HG03025 (cell line): ENCODE data around the gene POP4.
A peak's percentile ranks its signal among the peaks of the same experiment; 100 is the strongest.
"Not testable (repeated sequence)": the region's sequence is repeated elsewhere in the genome, so short reads cannot be mapped to it uniquely, and the experiment has no call there.

Source experiments
- ATAC-seq: cut with Tn5 transposase; IDR thresholded peaks from one replicate; pipeline ENCODE4 v1.9.1; 2021; ENCODE audit warnings: mild to moderate bottlenecking, moderate library complexity; ENCODE audit not compliant: unreplicated experiment, low FRiP score

The POP4 gene

DNA sequence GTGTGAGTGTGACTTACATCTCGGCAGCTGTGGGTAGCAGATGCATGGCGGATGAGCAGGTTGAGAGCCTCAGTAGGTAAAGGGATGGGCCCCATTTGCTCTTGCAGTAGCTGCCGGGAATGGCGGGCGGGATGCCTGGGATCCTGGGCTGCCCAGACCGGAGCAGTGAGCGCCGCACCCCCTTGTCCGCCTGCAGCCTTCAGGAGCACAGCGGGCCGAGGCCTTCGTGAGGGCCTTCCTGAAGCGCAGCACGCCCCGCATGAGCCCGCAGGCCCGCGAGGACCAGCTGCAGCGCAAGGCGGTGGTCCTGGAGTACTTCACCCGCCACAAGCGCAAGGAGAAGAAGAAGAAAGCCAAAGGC is 4.1 kb downstream of the POP4 start:
- no peak for ATAC-seq

DNA sequence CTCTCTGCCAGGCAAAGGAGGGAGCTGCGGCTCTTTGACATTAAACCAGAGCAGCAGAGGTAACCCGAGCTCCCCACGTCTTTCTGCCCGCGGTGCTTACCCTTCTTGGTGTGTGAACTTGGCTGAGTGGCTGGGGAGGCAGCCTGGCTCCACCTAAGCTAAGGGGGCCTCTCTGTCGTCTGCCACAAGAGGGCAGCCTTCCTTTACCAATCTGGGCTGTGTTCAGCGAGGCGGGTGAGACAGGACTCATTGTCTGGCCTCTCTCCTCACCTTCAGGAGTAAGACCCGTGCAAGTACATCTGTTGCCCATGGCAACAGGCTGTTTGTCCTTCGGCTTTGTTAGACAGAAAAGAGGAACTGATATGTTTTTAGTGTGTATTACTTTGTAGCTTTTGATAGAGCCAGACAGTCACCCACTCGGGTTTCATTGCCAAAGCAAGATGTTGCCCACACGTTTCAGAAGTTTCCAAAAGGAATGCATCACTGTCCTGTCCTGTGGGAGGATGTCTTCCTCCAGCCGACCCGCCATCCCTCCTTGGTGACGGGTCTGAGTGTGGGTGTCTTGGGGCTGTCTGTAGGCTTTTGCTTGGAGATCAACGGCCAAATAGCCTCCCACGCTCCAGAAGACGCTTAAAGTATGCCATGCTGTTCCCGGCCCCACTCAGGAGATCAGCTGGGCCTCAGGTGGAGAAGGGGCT is 4.6 kb downstream of the POP4 start:
- ATAC-seq: peak; percentile 54

DNA sequence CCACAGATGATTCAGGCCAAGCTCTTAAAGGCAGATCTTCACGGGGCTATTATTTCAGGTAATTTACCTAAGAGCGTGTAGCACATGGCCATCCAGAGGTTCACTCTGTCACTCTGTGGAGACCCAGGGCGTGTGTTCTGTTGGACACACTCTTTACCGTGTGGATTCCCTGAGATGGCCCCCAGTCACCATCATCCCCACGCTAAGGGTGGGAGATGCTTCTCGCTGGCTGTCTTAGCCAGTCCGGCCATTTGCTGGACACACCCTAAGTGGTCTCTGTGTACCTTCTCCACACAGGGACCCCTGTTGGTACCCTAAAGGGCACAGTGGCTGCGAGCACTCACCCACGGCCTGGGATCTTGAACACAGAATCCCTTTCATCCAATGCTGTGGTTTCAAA is 6.0 kb downstream of the POP4 start:
- ATAC-seq: no peak

DNA sequence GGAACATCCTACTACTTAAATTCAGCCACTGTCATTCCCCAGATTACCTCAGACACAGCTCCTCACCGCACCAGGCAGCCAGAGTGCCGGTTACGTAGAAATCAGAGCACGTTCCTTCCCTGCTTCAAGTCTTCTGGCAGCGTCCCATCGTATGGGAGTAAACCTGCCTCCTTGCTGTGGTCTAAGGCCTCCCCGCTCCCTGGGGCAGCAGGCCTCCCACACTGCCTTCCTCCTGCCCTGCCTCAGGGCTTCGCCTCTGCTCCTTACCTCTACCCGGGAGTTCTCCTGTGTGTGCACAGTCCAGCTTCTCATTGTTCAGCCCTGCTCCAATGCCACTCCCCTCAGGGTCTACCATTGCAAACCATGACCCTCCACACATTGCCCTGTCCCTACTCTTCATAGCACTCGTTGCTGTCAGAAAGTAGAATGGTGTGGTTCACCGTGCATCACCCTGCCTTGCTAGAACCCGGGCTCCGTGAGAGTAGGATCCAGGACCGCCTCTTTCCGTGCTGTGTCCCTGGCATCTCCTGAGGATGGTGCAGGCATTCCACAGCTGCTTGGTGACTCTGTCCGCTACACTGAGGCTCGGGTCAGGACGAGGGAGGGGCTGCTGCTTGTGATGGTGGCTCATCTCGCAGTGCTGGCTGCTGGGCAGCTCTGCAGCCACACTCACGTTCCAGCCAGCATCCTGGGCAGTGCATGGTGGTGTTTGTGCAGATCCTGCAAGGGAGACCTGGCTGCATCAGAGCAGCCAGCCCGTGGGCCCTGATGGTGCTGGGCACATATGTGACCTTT is 6.9 kb downstream of the POP4 start:
- no peak for ATAC-seq

DNA sequence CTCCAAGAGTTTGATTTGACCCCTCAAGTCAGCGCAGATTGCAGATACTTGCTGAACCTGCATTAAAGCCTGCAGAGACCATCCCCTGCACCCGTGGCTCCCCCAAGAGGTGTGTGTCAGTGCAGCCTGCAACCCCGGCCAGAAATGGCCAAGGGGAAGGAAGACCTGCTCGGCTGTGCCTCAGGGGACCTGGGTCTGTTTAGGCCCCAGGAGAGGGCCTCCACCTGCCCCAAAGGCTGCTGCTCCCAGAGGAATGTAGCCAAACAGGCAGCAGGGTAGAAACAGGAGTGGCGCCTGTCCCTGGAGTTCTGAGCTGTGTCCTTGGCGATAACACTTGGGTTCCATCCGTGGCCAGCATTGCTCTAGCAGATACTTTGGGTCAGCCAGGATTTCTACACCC is 8.0 kb downstream of the POP4 start:
- ATAC-seq: no peak

DNA sequence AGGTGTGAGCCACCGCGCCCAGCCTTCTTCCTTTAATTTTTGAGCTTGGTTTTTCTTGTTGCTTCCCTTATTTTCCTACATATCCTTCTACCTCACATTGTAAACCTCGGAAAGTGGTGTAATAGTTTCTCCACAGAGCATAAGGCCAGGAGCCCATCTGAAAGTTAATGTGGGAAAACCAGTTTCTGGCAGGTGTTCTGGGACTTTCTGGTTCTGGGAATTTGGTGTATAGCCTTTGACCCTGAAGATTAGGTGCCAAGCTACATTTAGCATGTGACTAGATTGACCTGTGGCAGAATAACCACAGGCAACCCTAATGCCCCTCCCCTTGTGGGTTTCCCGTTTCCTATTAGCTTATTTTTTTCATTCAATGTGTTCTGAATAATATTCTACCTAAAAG is 8.7 kb downstream of the POP4 start:
- ATAC-seq: no peak

DNA sequence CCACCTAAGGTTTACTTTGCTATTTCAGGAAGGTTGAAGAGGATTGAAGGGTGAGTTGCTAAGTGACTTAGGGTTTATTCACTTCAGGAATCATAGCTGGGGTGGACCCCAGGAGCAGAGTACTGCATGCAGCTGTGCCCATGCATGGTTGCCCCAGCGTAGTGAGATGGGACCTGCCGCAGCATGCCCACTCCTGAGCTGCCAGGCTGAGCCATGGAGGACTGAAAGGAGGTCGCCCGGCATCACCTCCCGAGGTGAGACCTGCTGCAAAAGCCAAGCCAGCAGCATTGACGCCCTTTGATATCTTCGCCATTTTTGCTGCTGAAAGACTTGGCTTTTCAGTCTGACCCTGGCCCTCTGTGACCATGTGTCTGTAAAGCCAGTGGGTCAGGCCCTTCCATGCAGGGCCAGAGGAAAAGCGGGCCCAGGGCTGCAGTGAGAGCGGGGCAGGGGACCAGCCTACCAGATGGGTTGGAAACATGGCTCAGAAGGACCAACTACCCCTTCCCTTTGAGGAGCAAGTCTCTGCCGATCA is 9.9 kb downstream of the POP4 start:
- ATAC-seq: no peak

DNA sequence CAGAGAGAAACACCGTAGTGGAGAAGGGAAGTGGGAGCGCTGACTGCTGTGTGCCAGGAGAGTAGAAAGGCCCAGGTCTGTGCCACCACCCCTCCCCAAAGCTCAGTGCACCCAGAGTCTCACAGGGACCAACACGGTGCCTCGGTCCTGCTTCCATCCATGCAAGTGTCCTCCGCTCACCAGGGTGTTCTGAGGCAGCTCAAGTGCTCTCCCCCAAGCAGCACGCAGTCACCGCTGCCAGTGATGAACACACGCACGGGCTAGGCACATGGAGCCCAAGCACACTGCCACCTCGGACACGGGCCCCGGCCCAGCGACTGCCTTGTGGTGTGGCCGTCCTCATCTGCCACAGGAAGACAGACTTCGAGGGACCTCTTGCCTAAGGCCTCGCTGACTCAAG is 10.5 kb downstream of the POP4 start:
- ATAC-seq: no peak

DNA sequence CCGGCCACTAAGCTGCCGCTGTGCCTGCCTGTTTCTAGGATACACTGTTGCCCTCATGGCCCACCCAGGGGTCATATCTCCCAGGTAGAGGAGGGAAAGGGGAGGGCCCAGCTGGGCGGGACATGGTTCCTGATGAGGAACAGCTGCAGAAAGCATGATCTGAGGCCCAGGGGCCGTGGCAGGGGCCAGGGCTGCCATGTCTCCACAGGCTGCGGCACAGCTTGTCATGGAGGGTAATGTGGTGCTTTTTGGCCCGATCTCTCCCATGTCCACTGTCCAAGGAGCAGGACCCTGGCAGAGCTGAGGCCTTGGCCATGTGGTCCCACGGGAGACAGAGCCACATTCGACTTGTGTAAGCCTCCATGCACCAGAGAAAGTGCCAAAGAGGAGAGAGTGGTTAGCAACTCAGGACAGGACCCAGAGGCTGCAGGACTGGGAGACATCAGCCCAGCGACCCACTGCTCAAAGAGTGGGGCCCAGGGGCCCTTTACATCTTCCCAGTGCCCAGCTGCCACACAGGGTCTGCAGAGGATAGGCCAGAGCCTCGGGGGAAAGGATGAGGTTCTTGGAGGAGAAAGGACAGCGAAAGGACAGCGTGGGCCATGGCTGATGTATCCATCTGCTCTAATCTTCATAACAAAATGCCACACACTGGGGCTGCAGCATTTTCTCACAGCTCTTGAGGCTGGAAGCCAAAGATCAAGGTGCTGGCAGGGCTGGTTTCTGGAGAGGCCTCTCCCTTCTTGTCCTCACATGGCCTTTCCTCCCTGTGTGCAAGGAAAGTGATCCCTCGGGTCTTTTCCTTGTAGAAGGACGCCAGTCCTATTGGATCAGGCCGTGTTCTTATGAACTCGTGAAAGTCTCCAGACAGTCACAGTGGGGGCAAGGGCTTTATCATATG is 11.5 kb downstream of the POP4 start:
- ATAC-seq: no peak

DNA sequence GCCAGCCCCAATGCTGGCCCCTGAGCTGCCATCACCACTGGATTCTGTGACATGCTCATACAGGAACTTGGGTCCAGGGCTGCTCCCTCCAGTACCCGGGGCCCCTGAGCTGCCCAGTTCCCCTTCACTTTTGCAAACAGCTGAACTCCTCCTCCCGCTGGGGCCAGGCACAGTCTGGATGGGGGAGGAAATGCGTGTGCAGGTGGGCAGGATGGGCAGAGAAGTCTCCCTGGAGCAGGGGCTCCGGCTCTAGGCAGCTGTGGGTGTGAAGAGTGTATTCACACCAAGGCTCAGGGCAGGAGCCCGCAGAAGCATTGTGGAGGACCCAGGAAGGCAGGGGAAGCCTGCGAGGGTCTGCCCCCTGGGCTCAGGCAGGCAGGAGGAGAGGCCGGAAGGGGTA is 12.4 kb downstream of the POP4 start:
- no peak for ATAC-seq

DNA sequence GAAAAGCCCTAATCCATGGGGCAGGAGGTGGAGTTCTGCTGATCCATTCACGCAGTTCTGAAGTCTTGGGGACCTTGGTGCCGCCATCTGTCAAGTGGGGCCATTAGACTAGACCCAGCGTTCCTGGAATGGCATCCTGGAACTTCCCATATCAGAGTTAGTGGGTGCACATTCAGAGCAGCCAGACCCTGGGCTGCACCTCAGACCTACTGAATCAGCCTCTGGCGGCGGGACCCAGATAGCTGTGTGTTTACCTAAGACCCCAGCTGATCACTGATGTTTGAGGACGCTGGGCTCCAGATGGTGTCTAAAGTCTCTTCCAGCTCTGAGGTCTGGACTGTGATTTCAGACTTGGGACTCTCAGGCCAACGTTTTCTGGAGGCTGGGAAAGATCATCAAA is 12.8 kb downstream of the POP4 start:
- no peak for ATAC-seq

DNA sequence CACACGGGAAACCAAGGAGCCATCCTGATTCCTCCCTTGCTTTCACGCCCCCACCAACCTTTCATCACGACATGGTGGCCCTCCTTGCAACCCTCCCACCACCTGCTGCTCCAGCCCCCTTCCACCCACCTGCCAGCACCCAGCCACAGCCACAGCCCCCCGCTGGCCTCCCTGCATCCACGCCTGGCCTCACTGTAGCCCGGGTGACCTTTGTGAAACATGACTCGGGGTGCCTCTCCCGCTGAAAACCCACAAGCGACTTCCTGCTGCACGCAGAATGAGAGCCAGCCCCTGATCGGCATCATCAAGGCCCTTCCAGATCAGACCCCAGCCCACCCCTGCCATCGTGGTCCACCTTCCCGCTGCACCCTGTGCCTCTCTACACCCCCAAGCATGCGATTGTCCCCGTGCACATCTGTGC is 14.9 kb downstream of the POP4 start:
- ATAC-seq: no peak

DNA sequence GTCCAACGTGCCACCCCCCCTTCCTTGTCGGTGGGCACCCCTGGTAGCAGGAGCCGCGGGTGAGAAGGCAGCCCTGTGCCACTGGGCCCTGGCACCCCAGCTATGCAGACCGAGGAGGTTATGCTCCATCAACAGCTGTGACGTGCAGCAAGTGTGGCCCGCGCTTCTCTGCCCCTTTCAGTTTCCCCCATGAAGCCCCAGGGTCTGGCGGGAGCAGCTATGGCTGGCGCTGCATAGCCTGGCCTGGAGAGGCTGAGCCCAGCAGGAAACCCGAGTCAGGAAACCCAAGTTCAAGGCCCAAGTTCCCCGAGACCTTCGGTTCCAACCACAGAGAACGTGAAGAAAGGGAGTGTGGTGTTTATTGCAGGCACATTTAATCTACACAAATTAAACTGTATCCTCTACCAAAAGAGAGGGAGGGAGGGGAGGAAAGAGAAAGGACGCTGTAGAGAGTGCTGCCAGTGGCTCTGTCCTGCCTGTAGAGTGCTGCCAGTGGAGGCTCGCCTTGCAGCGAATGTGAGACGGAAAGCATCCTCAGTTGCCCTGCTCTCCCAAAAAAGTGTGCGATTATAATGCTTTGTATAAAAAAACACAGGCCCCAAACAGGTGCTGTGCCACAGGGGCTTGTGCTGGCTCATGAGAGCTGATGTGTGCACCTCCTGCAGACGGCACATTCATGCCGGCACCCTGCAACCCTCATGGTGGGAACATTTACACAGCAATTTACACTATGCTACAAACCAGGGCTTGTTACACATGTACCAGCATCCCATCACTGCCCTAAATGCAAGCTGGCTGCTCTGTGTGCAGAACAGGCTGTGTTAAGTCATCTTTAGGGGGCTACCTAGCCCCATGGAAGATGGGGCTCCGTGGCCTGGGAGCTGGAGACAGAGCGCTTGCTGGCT is 16.3 kb downstream of the POP4 start:
- ATAC-seq: no peak

DNA sequence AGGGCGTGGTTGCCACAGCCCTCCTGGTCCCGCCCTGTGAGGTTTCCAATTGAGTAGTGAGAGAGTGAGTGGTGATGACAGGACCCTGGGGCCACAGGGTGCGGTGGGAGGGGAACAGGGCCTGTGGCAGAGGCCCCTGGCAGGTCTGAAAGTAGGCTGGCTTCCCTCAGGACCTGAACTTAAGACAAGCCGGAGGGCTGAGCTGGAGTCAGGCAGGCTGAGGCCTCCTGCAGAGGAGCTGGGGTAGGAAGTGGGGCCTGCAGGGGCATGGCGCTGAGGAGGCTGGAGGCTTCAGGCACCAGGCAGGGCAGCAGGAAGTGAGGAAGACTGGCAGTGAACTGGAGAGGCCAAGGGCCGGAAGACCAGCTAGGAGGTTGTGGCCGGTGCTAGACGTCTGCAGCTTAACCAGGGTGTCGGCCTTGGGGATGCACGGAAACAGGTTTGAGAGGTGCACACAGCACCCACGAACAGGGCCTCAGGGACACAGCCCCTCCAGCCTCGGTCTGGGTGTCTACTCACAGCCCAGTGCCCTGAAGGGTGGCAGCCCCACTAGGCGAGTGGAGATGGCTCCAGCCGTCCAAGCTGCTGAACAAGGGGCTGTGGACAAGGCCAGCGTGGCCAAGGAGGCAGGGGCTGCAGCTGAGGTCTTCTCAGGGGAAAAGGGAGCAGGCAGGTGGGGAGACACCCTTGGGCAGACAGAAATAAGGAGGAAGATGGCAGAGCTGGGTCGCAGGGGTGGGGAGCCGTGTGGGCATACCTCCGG is 17.8 kb downstream of the POP4 start:
- no peak for ATAC-seq

DNA sequence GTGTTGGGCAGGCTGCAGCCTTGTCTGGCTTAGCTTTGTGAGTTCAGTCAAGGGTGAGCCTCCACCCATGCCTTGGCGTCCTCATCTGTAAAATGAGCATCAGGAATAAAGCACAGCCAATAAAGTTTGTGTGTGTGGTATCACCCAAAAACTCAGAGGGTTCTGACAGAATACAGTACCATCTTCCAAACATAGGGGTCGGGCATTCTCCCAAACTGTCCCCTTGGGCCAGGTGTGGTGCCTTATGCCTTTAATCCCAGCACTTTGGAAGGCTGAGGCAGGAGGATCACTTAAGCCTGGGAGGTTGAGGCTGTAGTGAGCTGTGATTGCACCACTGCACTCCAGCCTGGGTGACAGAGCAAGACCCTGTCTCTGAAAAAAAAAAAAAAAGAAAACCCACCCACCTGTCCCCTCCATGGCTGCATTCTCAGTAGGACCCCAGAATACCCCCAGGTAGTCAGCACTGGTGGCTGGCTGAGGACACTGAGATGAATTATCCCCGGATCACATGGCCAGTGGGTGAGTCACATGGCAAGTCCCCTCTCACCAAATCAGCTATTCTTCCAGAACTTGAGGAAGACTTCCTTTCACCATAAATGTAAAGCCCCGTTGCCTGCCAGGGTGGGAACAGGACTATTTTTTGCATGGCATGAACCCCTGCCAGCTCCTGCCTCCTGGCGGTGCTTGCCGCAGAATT is 18.6 kb downstream of the POP4 start:
- no peak for ATAC-seq

DNA sequence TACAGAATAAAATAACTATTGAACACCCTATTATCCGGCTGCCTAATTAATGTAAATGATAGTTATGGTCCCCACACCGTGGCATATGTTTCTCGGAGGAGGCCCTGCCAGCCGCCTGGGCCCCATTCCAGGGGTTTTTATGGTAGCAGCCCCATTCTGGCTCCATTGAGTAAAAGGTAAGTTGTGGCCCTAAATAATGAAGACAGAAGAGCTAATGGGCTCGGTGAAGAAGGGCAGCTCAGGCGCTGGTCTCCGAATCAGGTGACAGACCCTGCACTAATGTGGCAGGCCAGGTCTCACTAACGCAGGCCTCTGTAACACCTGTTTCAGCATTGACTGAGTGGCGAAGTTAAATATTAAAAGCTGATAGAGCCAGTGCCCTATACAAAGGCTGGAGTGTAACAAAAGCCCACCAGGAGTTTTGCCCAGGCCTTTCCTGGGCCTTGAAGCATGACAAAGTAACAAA is 19.1 kb downstream of the POP4 start:
- no peak for ATAC-seq

DNA sequence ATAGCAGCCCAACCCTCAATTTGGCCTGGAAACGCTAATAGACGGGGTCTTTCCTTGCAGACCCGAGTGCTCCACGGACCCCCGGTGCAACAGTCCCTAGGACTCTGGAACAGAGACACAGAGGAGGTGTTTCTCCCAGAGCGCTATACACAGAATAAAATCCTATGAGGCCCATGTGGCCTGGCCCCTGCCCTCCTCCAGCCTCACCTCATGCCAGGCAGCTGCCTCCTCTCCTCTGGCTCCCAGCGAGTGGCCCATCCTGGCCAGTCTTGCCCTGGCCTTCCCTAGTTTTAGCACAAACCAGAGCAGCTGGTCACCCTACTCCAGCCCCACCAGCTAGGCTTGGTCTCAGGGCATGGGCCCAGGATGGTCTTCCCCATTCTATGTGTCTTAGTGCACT is 20.3 kb downstream of the POP4 start:
- no peak for ATAC-seq

DNA sequence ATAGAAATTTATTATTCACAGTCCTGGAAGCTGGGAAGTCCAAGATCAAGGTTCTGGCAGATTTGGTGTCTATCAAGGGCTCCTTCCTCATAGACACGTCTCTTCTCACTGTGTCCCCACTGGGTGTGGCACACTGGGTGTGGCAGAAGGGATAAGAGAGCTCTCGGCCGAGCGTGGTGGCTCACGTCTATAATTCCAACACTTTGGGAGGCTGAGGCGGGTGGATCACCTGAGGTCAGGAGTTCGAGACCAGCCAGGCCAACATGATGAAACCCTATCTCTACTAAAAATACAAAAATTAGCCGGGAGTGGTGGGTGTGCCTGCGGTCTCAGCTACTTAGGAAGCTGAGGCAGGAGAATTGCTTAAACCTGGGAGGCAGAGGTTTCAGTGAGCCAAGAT is 20.7 kb downstream of the POP4 start:
- ATAC-seq: not testable (repeated sequence)
